H1 (cell line): Measurements from ENCODE around the gene IDUA. TPM values are rescaled to one million over a fixed set of nuclear protein-coding genes. Genes with fewer than 3 reads are reported as not detected.

Source experiments
- SIX5 ChIP-seq: IDR thresholded peaks from 2 replicates; pipeline ENCODE4 v1.6.1; 2011; ENCODE audit warnings: mild to moderate bottlenecking, low read depth, low read length
- polyA plus RNA-seq, 7 experiments: library from polyadenylated mRNA; depleted of rRNA in 3 of 7; stranded (reverse) in 5 of 7; unstranded in 2 of 7; fragments of >200 nt in 5 of 7; fragments of 200-250 nt in 2 of 7; gene quantifications; 1 replicate in 5 of 7; 2 replicates in 1 of 7; 4 replicates in 1 of 7; pipeline versions ENCODE4 v1.2.1 to v1.2.3, GENCODE V29; 2011 to 2013; ENCODE audit warnings: missing spikeins in 2 of 7, mixed read lengths in 2 of 7
- total RNA-seq: library from RNA; stranded (reverse); fragmentation: NEBNext Ultra II Directional; extraction: Animal tissue kit (Norgen Biotek cat#: 25700); gene quantifications from 2 replicates; pipeline ENCODE4 v1.2.1, GENCODE V29; 2021
- TF ChIP-seq, protein P1 (sequence below): IDR thresholded peaks from 2 replicates; pipeline ENCODE4 v1.6.1; 2012; ENCODE audit warnings: inconsistent platforms

The IDUA gene
- total and polyA plus RNA-seq, 2 of the 8 experiments (the other 6 are each of a cell fraction or from before 2014, with no cell fraction given): 2.8 to 4.8 TPM

DNA sequence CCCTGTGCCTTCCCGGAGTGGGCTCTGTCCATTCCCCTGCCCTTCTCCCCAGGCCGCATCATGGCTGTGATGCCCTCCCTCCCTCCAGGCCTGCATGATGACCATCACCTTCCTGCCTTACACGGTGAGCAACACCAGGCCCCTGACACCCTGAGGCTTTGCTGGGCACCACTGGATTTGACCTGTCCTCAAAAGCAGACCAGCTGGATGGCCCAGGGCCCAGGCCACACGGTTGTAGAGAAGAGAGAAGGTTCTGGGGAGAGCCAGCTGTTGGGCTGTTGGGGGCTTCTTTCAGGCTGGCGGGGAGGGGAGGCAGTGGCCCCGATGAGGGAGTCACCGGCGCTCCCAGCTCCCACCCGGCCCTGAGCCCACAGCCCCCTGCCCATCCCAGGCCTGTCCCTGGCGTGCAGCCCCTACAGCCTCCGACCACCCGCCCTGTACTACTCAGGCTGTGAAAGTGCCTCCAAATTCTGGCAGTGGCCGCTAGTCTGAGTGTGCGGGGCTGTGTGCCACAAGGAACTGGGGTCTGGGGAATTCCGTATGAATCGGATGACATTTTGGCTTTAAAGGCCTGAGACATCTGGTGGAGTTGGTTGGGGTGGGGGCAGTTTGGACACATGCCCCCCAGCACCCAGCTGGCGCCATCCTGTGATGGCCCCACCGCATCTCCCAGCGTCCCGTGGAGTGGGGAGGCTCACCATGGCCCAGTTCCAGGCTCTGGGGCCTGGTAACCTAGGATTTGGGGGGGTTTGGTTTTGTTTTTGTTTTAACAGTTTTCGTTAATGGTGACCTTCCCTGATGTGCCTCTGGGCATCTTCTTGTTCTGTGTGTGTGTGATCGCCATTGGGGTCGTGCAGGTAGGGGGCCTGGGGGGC is 35.0 kb upstream of the IDUA start (continued):
- TF ChIP-seq, protein P1, sequence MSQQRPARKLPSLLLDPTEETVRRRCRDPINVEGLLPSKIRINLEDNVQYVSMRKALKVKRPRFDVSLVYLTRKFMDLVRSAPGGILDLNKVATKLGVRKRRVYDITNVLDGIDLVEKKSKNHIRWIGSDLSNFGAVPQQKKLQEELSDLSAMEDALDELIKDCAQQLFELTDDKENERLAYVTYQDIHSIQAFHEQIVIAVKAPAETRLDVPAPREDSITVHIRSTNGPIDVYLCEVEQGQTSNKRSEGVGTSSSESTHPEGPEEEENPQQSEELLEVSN: no peak
- TF ChIP-seq SIX5: no peak
- TF ChIP-seq, all 59 proteins: peak for 0
